H9 (cell line): ENCODE data around the gene RRP9. TPM values are rescaled to one million over a fixed set of nuclear protein-coding genes. Genes with fewer than 3 reads are reported as not detected.
A peak's percentile ranks its signal among the peaks of the same experiment; 100 is the strongest.

ENCODE experiments used
- DNase-seq: peaks from one replicate; pipeline ENCODE4 v3.0.0-alpha.2; 2017
- H2AFZ ChIP-seq: one replicate; pipeline ENCODE4 v1.6.1; 2013; ENCODE audit warnings: mild to moderate bottlenecking, low read length, control low read depth, moderate library complexity
- H2AK5ac ChIP-seq: 2 replicates; pipeline ENCODE4 v1.6.1; 2013; ENCODE audit warnings: low read length, control low read depth, mixed read lengths; ENCODE audit not compliant: insufficient read length
- H2BK120ac ChIP-seq: one replicate; pipeline ENCODE4 v1.6.1; 2013; ENCODE audit warnings: low read depth, mild to moderate bottlenecking, low read length, control low read depth, inconsistent platforms; ENCODE audit not compliant: poor library complexity, severe bottlenecking
- H2BK12ac ChIP-seq: 2 replicates; pipeline ENCODE4 v1.6.1; 2013; ENCODE audit warnings: low read length, control low read depth, mixed read lengths, low read depth; ENCODE audit not compliant: insufficient read length
- H2BK15ac ChIP-seq: 2 replicates; pipeline ENCODE4 v1.6.1; 2013; ENCODE audit warnings: low read depth, low read length, control low read depth
- H2BK20ac ChIP-seq: one replicate; pipeline ENCODE4 v1.6.1; 2013; ENCODE audit warnings: low read depth, mild to moderate bottlenecking, low read length, control low read depth, inconsistent platforms; ENCODE audit not compliant: poor library complexity, severe bottlenecking
- H2BK5ac ChIP-seq: 2 replicates; pipeline ENCODE4 v1.6.1; 2013; ENCODE audit warnings: low read length, control low read depth, mixed read lengths; ENCODE audit not compliant: insufficient read length
- H3K14ac ChIP-seq: 2 replicates; pipeline ENCODE4 v1.6.1; 2013; ENCODE audit warnings: low read length, control low read depth; ENCODE audit not compliant: insufficient read depth
- H3K18ac ChIP-seq: 2 replicates; pipeline ENCODE4 v1.6.1; 2013; ENCODE audit warnings: low read depth, mild to moderate bottlenecking, mixed read lengths, low read length, control low read depth; ENCODE audit not compliant: insufficient read length
- H3K23ac ChIP-seq: 2 replicates; pipeline ENCODE4 v1.6.1; 2013; ENCODE audit warnings: low read length, control low read depth, mixed read lengths, low read depth; ENCODE audit not compliant: insufficient read length
- H3K23me2 ChIP-seq: 2 replicates; pipeline ENCODE4 v1.6.1; 2013; ENCODE audit warnings: low read depth, mild to moderate bottlenecking, mixed read lengths, low read length, control low read depth; ENCODE audit not compliant: insufficient read length, poor library complexity, severe bottlenecking
- H3K27ac ChIP-seq: 2 replicates; pipeline ENCODE4 v1.5.1; 2013; ENCODE audit warnings: low read length, control low read depth, mixed read lengths, low read depth; ENCODE audit not compliant: insufficient read length
- H3K27me3 ChIP-seq: 2 replicates; pipeline ENCODE4 v1.6.1; 2013; ENCODE audit warnings: low read length, control low read depth, inconsistent platforms; ENCODE audit not compliant: insufficient read depth
- H3K4ac ChIP-seq: 2 replicates; pipeline ENCODE4 v1.6.1; 2013; ENCODE audit warnings: low read depth, mild to moderate bottlenecking, control low read depth, inconsistent platforms, low read length, moderate library complexity
- H3K4me1 ChIP-seq: 2 replicates; pipeline ENCODE4 v1.6.1; 2013; ENCODE audit warnings: low read length, control low read depth, inconsistent platforms; ENCODE audit not compliant: insufficient read depth
- H3K4me2 ChIP-seq: 2 replicates; pipeline ENCODE4 v1.6.1; 2013; ENCODE audit warnings: low read length, control low read depth, mixed read lengths; ENCODE audit not compliant: insufficient read length, insufficient read depth
- H3K56ac ChIP-seq: 2 replicates; pipeline ENCODE4 v1.6.1; 2013; ENCODE audit warnings: low read depth, mild to moderate bottlenecking, mixed read lengths, low read length, control low read depth; ENCODE audit not compliant: insufficient read length
- H3K79me1 ChIP-seq: 2 replicates; pipeline ENCODE4 v1.6.1; 2013; ENCODE audit warnings: low read depth, mild to moderate bottlenecking, moderate library complexity, low read length, control low read depth, inconsistent platforms; ENCODE audit not compliant: insufficient read depth, poor library complexity, severe bottlenecking
- H3K79me2 ChIP-seq: 2 replicates; pipeline ENCODE4 v1.6.1; 2013; ENCODE audit warnings: low read length, control low read depth, inconsistent platforms; ENCODE audit not compliant: insufficient read depth
- H3K9ac ChIP-seq: 2 replicates; pipeline ENCODE4 v1.6.1; 2013; ENCODE audit warnings: low read length, control low read depth, mixed read lengths; ENCODE audit not compliant: insufficient read length; ENCODE audit errors: extremely low read depth
- H3K9me3 ChIP-seq: one replicate; pipeline ENCODE4 v1.6.1; 2013; ENCODE audit warnings: low read depth, low read length, inconsistent platforms; ENCODE audit not compliant: control insufficient read depth
- H3T11ph ChIP-seq: one replicate; pipeline ENCODE4 v1.6.1; 2013; ENCODE audit warnings: mild to moderate bottlenecking, low read length, control low read depth, inconsistent platforms
- H4K20me1 ChIP-seq: one replicate; pipeline ENCODE4 v1.6.1; 2013; ENCODE audit not compliant: control insufficient read depth, insufficient read length, insufficient read depth
- H4K5ac ChIP-seq: 2 replicates; pipeline ENCODE4 v1.6.1; 2013; ENCODE audit warnings: low read depth, mild to moderate bottlenecking, mixed read lengths, low read length, control low read depth; ENCODE audit not compliant: insufficient read length
- H4K8ac ChIP-seq: replicated peaks from 2 replicates; pipeline ENCODE4 v1.6.1; 2013; ENCODE audit warnings: low read length, control low read depth, mixed read lengths, low read depth; ENCODE audit not compliant: insufficient read length
- H4K91ac ChIP-seq: 2 replicates; pipeline ENCODE4 v1.6.1; 2013; ENCODE audit warnings: low read depth, mild to moderate bottlenecking, moderate library complexity, mixed read lengths, low read length, control low read depth; ENCODE audit not compliant: insufficient read length
- H3K27ac Mint-ChIP-seq, 3 experiments: 2 replicates in 2 of 3; 3 replicates in 1 of 3; pipeline ENCODE4 v1.8.0; 2020 to 2021; ENCODE audit warnings: mixed read lengths in 3 of 3, mild to moderate bottlenecking in 1 of 3, moderate library complexity in 1 of 3
- H3K27me3 Mint-ChIP-seq: 2 replicates; pipeline ENCODE4 v1.8.0; 2021; ENCODE audit warnings: low read depth, mild to moderate bottlenecking, moderate library complexity, mixed read lengths
- H3K36me3 Mint-ChIP-seq, 3 experiments: 2 replicates in 2 of 3; 3 replicates in 1 of 3; pipeline ENCODE4 v1.8.0; 2020 to 2021; ENCODE audit warnings: low read depth in 3 of 3, mixed read lengths in 3 of 3; ENCODE audit not compliant: insufficient read depth in 1 of 3
- H3K4me1 Mint-ChIP-seq, 2 experiments: 2 replicates each; pipeline ENCODE4 v1.8.0; 2020; ENCODE audit warnings: mixed read lengths in 2 of 2
- H3K4me3 Mint-ChIP-seq, 2 experiments: 2 replicates in 1 of 2; 3 replicates in 1 of 2; pipeline ENCODE4 v1.8.0; 2020 to 2021; ENCODE audit warnings: mild to moderate bottlenecking in 2 of 2, mixed read lengths in 2 of 2, moderate library complexity in 1 of 2
- H3K9me3 Mint-ChIP-seq, 2 experiments: 2 replicates in 1 of 2; 3 replicates in 1 of 2; pipeline ENCODE4 v1.8.0; 2020; ENCODE audit warnings: mild to moderate bottlenecking in 2 of 2, mixed read lengths in 2 of 2, moderate library complexity in 1 of 2
- WGBS: extraction: QIAGEN DNeasy Blood & Tissue Kit; methylation state at CpG from one replicate; pipeline ENCODE4 v1.1.7; 2013; ENCODE audit warnings: missing lambda C conversion rate, low lambda C conversion rate, mixed read lengths; ENCODE audit not compliant: insufficient read length; ENCODE audit errors: extremely low coverage; 5-methylcytosine and 5-hydroxymethylcytosine counted together
- total RNA-seq: library from RNA; stranded (reverse); gene quantifications from 2 replicates; pipeline ENCODE4 v1.2.1, GENCODE V29; 2021
- TF ChIP-seq, protein P1 (sequence below): fragments of 200-600 bp; sonication (generic); conservative IDR thresholded peaks from 3 replicates; pipeline ENCODE4 v1.8.0; 2021; ENCODE audit warnings: antibody characterized with exemption, mild to moderate bottlenecking

RRP9 gene
- total RNA-seq, 1 experiment from 2014 or later = 64.0 TPM

DNA sequence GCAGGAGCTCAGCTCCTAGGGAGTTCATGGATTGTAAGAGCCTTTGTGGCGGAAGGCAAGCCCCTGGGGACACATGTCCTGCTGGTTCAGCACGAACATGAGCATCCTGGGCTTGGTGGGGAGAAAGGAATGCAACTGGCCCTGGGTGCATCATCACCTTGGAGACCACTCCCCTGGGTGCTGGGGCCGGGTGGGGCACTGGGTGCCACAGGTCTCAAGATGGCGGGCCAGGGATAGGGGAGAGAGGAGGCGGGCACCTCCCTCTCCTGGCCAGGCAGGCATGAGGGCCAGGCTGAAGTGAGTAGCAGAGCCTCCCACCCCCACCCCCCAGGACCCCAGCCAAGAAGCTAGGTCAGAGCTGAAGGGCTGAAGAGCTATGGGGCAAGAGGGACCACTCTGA lies 24.8 kb upstream of the RRP9 start:
- H3K9ac ChIP-seq = no peak overlapping the region

More for the DNA sequence above, 24.8 kb upstream of the RRP9 start:
- no peaks in the 10 kb centered on the region for H3K27me3 ChIP-seq
- H4K8ac ChIP-seq = no peak overlapping the region
- no peak overlapping the region; the same call in 1 of the 2 replicates for H3K14ac ChIP-seq
- H3K27ac ChIP-seq = no peak overlapping the region
- H2AK5ac ChIP-seq = no peak overlapping the region
- peaks cover 40% of the 10 kb centered on the region for H3K27me3 Mint-ChIP-seq
- no peak overlapping the region for H2AFZ ChIP-seq
- H2BK15ac ChIP-seq = no peak overlapping the region
- peaks cover 51 to 79% of the 10 kb centered on the region in 2 experiments for H3K4me1 Mint-ChIP-seq
- H2BK12ac ChIP-seq = no peak overlapping the region
- no peak overlapping the region for H3K27ac Mint-ChIP-seq
- peak overlapping the region; percentile 59 to 86 for H3K4me3 Mint-ChIP-seq
- peaks cover 0 to 5% (median 2%) of the 10 kb centered on the region in 3 experiments; a peak in 4 of 7 replicates for H3K36me3 Mint-ChIP-seq
- H2BK120ac ChIP-seq = no peak overlapping the region
- no peaks in the 10 kb centered on the region for H3K79me2 ChIP-seq
- H3K18ac ChIP-seq = no peak overlapping the region
- peaks cover 11% of the 10 kb centered on the region; the same call in 1 of the 2 replicates for H3K4me1 ChIP-seq
- no peaks in the 10 kb centered on the region for H3K79me1 ChIP-seq
- no peak overlapping the region for H3K56ac ChIP-seq
- no CpG with 5 or more reads among the region's 5 CpGs for WGBS
- H3K23ac ChIP-seq = no peak overlapping the region
- H2BK5ac ChIP-seq = no peak overlapping the region
- no peak overlapping the region for H4K91ac ChIP-seq
- H3K4me2 ChIP-seq = peak overlapping the region; percentile 67
- no peaks in the 10 kb centered on the region for H4K20me1 ChIP-seq
- peaks cover 11% of the 10 kb centered on the region for H3K23me2 ChIP-seq
- no peaks in the 10 kb centered on the region for H3K9me3 Mint-ChIP-seq
- H4K5ac ChIP-seq = no peak overlapping the region
- H3K4ac ChIP-seq = no peak overlapping the region
- DNase-seq = no peak
- TF ChIP-seq, protein P1, sequence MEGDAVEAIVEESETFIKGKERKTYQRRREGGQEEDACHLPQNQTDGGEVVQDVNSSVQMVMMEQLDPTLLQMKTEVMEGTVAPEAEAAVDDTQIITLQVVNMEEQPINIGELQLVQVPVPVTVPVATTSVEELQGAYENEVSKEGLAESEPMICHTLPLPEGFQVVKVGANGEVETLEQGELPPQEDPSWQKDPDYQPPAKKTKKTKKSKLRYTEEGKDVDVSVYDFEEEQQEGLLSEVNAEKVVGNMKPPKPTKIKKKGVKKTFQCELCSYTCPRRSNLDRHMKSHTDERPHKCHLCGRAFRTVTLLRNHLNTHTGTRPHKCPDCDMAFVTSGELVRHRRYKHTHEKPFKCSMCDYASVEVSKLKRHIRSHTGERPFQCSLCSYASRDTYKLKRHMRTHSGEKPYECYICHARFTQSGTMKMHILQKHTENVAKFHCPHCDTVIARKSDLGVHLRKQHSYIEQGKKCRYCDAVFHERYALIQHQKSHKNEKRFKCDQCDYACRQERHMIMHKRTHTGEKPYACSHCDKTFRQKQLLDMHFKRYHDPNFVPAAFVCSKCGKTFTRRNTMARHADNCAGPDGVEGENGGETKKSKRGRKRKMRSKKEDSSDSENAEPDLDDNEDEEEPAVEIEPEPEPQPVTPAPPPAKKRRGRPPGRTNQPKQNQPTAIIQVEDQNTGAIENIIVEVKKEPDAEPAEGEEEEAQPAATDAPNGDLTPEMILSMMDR = no peak
- H3K9me3 ChIP-seq = no peaks in the 10 kb centered on the region
- no peak overlapping the region for H2BK20ac ChIP-seq
- H3T11ph ChIP-seq = no peak overlapping the region
